ENCODE data around the gene CXorf51A. TPM values are rescaled to one million over a fixed set of nuclear protein-coding genes. Genes with fewer than 3 reads are reported as not detected.
"Not testable (repeated sequence)": the region's sequence is repeated elsewhere in the genome, so short reads cannot be mapped to it uniquely, and the experiment has no call there.

Gene CXorf51A
- not detected for total RNA-seq

DNA sequence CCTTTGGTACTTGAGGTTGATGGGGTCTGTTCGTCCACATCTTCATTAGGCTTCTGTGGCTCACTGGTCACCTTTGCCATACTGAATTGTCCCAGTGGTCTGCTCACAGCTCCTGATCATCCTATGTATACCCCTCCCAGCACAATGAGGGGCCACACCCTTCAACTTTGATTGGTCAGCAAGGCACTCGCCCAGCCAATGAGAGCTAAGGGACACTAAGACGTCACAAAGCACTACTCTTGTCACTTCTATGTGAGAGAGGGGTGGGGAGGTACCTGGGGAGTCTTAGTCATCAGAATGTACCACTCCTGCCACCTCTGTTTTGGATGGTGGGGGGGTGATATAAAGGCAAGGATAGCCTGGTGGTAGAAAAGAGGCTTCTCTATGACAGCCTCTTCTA is at the start of gene CXorf51A:
CXorf51A (minus strand) TSS at position 101 of the 400 bp plus-strand sequence; CDS start at position 80, 21 bp downstream.
- not testable (repeated sequence) for DNase-seq, H3K36me3 ChIP-seq, H3K4me1 ChIP-seq, H3K27me3 ChIP-seq, H3K27ac ChIP-seq, H3K4me3 ChIP-seq, H3K9me3 ChIP-seq

DNA sequence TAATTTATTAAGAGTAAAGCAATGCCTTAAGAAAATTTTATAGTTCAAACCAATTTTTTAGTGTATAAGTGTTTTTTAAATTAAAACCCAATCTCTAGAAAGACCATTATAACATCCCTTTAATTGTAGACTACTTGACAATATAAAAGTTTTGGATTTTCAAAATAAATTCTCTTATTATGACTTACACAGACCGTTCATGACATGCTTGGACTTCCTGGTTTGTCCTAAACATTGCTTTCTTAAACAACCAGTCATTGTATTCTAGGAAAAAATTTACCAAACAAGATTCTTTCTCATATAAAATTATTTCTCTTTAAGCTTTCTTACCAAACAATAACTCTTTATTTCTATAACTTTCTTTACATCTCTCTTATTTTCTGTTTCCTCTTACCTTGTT is 49.0 kb upstream of the CXorf51A start:
- no peak for DNase-seq
- no peaks in the 10 kb centered on the region for H3K4me1 ChIP-seq
- TF ChIP-seq POLR2A (IDR thresholded peaks at IDR 0.05) = no peak
- TF ChIP-seq, protein P1, sequence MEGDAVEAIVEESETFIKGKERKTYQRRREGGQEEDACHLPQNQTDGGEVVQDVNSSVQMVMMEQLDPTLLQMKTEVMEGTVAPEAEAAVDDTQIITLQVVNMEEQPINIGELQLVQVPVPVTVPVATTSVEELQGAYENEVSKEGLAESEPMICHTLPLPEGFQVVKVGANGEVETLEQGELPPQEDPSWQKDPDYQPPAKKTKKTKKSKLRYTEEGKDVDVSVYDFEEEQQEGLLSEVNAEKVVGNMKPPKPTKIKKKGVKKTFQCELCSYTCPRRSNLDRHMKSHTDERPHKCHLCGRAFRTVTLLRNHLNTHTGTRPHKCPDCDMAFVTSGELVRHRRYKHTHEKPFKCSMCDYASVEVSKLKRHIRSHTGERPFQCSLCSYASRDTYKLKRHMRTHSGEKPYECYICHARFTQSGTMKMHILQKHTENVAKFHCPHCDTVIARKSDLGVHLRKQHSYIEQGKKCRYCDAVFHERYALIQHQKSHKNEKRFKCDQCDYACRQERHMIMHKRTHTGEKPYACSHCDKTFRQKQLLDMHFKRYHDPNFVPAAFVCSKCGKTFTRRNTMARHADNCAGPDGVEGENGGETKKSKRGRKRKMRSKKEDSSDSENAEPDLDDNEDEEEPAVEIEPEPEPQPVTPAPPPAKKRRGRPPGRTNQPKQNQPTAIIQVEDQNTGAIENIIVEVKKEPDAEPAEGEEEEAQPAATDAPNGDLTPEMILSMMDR (IDR thresholded peaks at IDR 0.05) = no peak

DNA sequence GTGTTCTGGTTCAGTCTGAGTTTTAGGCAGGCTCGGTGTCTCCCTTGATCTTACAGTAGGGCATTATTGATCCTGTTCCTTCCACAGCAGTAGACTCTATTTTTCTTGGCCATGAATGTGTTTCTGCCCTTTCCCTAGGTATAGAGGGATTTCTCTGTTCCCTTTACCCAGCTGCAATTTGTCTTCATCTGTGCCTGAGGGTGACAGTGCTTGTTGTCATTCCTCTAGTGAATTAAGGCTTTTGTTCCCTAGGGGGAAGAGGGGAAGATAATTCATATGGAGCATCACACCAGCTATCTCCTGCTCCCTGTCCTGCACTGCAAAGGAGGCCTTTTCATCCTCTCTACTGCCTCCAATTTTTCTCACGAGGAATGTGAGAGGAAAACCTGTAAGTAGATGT is 39.7 kb upstream of the CXorf51A start:
- Histone ChIP-seq H3K4me3 (no peak overlapping the region), H3K4me1 (no peaks in the 10 kb centered on the region), H3K27ac (no peak overlapping the region), H3K36me3 (no peaks in the 10 kb centered on the region), H3K27me3 (no peaks in the 10 kb centered on the region), H3K9me3 (no peaks in the 10 kb centered on the region)
- no peak for DNase-seq
- TF ChIP-seq POLR2A (IDR thresholded peaks at IDR 0.05) = no peak
- TF ChIP-seq, protein P1 (IDR thresholded peaks at IDR 0.05) = no peak

More for the DNA sequence above, 49.0 kb upstream of the CXorf51A start:
- Histone ChIP-seq H3K27ac (no peak overlapping the region), H3K36me3 (no peaks in the 10 kb centered on the region), H3K4me3 (no peak overlapping the region), H3K9me3 (no peaks in the 10 kb centered on the region), H3K27me3 (no peaks in the 10 kb centered on the region)

DNA sequence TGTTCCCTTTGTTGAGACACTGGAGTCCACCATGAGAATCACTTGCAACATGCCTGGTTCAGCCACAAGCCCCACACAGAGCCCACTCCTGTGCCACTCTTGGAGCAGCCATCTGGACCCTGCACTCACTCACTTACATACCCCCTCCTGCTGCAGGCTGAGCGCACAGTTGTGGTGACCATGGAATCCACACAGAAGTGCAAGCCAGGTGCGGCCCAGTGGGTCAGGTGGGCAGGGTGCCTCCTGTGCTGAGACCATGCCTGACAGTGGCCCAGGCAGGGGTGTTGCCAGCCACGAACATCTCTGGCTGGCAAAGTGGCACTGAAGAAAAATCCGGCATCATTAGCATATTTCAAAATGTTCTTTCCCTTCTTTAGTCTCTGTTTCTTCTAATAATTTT is 17.4 kb upstream of the CXorf51A start:
- H3K4me1 ChIP-seq = no peaks in the 10 kb centered on the region
- no peak overlapping the region for H3K4me3 ChIP-seq
- no peak overlapping the region for H3K27ac ChIP-seq
- no peak for TF ChIP-seq POLR2A (IDR thresholded peaks at IDR 0.05)
- TF ChIP-seq, protein P1 (IDR thresholded peaks at IDR 0.05) = no peak
- H3K9me3 ChIP-seq = no peaks in the 10 kb centered on the region
- no peak for DNase-seq
- H3K27me3 ChIP-seq = no peaks in the 10 kb centered on the region
- no peaks in the 10 kb centered on the region for H3K36me3 ChIP-seq

DNA sequence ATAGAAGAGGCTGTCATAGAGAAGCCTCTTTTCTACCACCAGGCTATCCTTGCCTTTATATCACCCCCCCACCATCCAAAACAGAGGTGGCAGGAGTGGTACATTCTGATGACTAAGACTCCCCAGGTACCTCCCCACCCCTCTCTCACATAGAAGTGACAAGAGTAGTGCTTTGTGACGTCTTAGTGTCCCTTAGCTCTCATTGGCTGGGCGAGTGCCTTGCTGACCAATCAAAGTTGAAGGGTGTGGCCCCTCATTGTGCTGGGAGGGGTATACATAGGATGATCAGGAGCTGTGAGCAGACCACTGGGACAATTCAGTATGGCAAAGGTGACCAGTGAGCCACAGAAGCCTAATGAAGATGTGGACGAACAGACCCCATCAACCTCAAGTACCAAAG is 5.1 kb downstream of the CXorf51A start, which contains the start of gene CXorf51B:
CXorf51B (plus strand) TSS at position 301 of the 400 bp plus-strand sequence; CDS start at position 322, 21 bp downstream.
- not testable (repeated sequence) for H3K9me3 ChIP-seq, H3K36me3 ChIP-seq, H3K4me1 ChIP-seq, H3K4me3 ChIP-seq, DNase-seq, H3K27me3 ChIP-seq, H3K27ac ChIP-seq

Other genes with a start within 250 kb of the CXorf51A start
- gene CXorf51B, start 5.0 kb downstream of the CXorf51A start, total RNA-seq = not detected